ENCODE data around the gene SVEP1.

Gene SVEP1

DNA sequence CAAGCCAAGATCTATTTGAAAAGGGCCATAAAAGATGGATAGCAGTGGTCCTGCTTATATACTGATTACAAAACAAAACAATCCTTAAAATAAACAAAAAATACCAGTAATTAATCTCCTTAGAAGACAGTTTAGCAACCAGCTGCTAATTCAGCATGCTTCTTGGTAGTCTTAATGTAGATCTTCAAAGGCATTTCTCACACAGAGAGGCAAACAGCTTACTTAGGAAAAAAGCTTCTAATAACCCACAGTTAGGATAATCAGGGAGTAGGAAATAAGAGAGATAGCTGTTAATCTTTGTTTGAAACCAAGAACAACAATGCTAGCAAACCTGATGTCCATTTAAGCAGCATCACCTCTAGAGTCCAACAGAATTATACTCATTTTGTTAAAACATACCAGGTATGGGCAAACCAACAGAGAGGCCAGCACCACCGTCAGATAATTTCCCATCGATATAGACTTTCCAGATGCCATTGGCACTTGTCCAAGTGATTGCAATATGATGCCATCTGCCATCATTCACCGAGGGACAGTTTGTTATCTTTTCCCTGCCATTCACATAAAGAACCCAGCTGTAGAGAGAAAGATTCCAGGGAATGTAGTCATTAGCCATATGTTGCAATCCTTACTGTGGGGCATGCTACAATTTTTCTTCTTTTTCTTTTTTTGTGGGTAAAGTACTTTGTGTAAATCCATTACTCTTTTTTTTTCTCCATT is 136.2 kb downstream of the SVEP1 start:
- DNase-seq (ENCODE audit: low read depth) = peak; percentile 58
- TF ChIP-seq, protein P1, sequence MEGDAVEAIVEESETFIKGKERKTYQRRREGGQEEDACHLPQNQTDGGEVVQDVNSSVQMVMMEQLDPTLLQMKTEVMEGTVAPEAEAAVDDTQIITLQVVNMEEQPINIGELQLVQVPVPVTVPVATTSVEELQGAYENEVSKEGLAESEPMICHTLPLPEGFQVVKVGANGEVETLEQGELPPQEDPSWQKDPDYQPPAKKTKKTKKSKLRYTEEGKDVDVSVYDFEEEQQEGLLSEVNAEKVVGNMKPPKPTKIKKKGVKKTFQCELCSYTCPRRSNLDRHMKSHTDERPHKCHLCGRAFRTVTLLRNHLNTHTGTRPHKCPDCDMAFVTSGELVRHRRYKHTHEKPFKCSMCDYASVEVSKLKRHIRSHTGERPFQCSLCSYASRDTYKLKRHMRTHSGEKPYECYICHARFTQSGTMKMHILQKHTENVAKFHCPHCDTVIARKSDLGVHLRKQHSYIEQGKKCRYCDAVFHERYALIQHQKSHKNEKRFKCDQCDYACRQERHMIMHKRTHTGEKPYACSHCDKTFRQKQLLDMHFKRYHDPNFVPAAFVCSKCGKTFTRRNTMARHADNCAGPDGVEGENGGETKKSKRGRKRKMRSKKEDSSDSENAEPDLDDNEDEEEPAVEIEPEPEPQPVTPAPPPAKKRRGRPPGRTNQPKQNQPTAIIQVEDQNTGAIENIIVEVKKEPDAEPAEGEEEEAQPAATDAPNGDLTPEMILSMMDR (IDR thresholded peaks at IDR 0.05; ENCODE audit: insufficient read depth, low read depth, low read length, missing control alignments) = no peak
- no peak overlapping the region for H3K4me3 ChIP-seq (ENCODE audit: low read length)

DNA sequence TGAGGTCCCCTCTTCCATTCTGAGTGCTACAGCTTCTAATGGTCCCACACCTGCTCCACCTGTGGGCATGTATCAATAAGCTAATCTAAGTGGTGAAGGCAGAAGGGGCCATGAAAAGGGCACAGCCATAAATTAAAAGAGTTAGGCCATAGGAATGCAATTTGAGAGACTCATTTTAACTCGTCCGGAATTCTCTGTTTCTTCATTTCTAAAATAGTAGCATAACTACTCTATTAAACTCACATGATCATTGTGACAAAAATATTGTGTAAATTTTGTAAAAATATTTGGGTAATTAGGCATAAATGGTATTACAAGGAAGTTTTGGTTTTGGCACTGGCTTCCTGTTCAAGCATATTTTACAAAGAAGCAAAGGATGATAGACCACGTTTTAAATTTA is 138.7 kb downstream of the SVEP1 start:
- DNase-seq (ENCODE audit: low read depth) = no peak
- no peak overlapping the region for H3K4me3 ChIP-seq (ENCODE audit: low read length)
- TF ChIP-seq, protein P1 (IDR thresholded peaks at IDR 0.05; ENCODE audit: insufficient read depth, low read depth, low read length, missing control alignments) = no peak

DNA sequence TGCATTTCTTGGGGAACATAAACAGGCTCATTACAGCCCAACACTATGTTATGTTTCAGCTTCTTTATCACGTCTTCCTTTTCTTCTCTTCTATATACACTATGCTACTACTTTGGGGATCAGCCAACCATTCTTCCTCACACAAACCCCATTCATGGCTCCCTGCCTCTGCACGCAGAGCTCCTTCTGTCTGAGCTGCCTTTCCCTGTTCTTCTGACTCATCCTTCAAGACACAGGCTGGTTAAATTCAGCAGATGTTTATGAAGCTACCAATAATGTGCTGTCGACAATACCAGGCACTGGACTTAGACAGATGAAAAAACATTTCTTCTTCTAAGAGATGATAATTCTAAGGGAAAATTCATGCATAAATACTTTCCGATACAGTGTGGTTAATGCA is 139.4 kb downstream of the SVEP1 start:
- no peak overlapping the region for H3K4me3 ChIP-seq (ENCODE audit: low read length)
- DNase-seq (ENCODE audit: low read depth) = peak; percentile 61
- TF ChIP-seq, protein P1 (IDR thresholded peaks at IDR 0.05; ENCODE audit: insufficient read depth, low read depth, low read length, missing control alignments) = no peak

DNA sequence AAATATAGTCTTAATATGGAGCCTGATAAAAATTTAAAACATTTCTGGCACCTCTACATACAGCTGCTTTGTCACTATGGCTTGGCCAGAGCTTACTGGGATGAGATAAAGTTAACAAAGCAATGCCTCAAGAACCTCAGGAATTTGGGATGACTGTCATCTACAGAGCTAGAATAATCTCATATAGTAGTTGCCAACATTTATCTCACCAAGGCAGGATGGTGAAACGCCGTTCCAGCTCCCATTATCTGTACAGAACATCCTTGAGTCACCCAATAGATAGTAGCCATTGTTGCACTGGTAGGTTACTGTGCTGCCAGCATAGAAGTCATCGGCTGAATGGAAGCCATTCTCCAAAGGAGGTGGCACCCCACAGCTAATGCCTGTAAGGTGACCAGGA is 147.3 kb downstream of the SVEP1 start:
- no peak for DNase-seq (ENCODE audit: low read depth)
- TF ChIP-seq, protein P1 (IDR thresholded peaks at IDR 0.05; ENCODE audit: insufficient read depth, low read depth, low read length, missing control alignments) = no peak
- no peak overlapping the region for H3K4me3 ChIP-seq (ENCODE audit: low read length)

DNA sequence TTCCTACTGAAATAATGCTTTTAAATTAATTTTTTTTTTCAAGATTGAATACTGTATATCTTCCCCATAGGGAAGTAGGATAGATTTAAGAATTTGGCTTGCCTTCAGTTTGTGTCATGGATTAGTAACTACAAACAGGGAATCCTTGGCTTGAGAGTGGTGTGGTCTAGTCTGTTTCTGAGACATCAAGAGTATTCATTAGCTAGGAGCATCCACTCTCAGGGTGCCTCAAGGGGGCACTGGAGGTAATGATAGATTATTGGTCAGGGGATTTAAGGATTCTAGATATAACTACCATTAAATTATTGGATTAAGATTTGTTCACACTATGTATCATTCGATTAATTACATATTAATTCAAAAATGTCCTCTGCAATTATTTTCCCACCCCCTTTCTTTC is 150.1 kb downstream of the SVEP1 start:
- H3K4me3 ChIP-seq (ENCODE audit: low read length) = no peak overlapping the region
- no peak for DNase-seq (ENCODE audit: low read depth)
- TF ChIP-seq, protein P1 (IDR thresholded peaks at IDR 0.05; ENCODE audit: insufficient read depth, low read depth, low read length, missing control alignments) = no peak

DNA sequence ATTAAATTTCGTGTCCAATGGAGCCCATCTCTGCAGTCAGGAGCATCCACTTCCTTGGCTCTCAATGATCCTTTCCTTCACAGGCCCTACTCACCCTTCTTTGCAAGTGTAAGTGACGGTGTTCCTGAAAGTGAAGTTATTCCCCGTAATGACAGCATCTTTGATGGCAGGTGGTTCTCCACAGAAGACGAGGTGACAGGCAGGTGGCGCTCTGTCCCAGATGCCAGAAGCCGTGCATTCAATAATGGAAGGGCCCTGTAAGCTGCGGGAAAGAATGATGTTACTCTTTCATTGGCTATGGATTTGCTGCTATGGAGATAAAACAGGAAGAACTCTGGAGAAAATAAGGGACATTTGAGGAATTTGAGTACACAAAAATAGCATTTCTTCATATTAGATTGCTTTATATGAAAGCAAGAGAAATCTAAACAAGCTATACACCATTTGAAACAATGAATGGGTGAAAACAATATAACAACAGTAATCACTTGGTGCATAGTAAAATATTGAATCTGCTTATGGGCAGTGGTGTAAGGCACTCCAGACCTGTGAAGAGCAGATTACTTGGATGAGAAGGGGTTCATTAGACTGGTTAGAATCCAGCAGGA is 151.9 kb downstream of the SVEP1 start:
- TF ChIP-seq, protein P1 (IDR thresholded peaks at IDR 0.05; ENCODE audit: insufficient read depth, low read depth, low read length, missing control alignments) = peak; percentile 79
- DNase-seq (ENCODE audit: low read depth) = peak; percentile 64
- H3K4me3 ChIP-seq (ENCODE audit: low read length) = no peak overlapping the region
